HL-60 (cell line): ENCODE measurements around the gene GPS2.
A peak's percentile ranks its signal among the peaks of the same experiment; 100 is the strongest.

Experiments
- DNase-seq, 2 experiments: peaks; one replicate each; pipeline ENCODE4 v3.0.0-alpha.2; 2010 to 2020; ENCODE audit warnings: low read depth in 1 of 2, low spot score in 1 of 2
- H3K27ac ChIP-seq: fragments of 250-450 bp; sonication (Bioruptor Pico); replicated peaks from 2 replicates; pipeline ENCODE4 v1.5.1; 2020; ENCODE audit warnings: mild to moderate bottlenecking, moderate library complexity
- H3K27me3 ChIP-seq: fragments of 250-450 bp; sonication (Bioruptor Pico); 2 replicates; pipeline ENCODE4 v1.5.1; 2021; ENCODE audit warnings: mild to moderate bottlenecking, moderate library complexity; ENCODE audit not compliant: insufficient read depth, poor library complexity, severe bottlenecking
- H3K4me3 ChIP-seq: replicated peaks from 2 replicates; pipeline ENCODE4 v1.5.1; 2011; ENCODE audit warnings: mild to moderate bottlenecking, control low read depth, low read length; ENCODE audit not compliant: insufficient read depth
- CTCF ChIP-seq: IDR thresholded peaks from one replicate; pipeline ENCODE4 v1.5.1; 2011; ENCODE audit warnings: low read length, control low read depth, inconsistent platforms; ENCODE audit not compliant: insufficient read depth
- GABPA ChIP-seq: IDR thresholded peaks from 2 replicates; pipeline ENCODE4 v1.6.1; 2012; ENCODE audit warnings: low read depth
- POLR2AphosphoS5 ChIP-seq: IDR thresholded peaks from 2 replicates; pipeline ENCODE4 v1.6.1; 2012; ENCODE audit warnings: low read depth
- REST ChIP-seq: IDR thresholded peaks from 2 replicates; pipeline ENCODE4 v1.6.1; 2012; ENCODE audit warnings: low read depth; ENCODE audit not compliant: insufficient replicate concordance
- SPI1 ChIP-seq: IDR thresholded peaks from 2 replicates; pipeline ENCODE4 v1.6.1; 2012; ENCODE audit warnings: low read depth, mild to moderate bottlenecking, borderline replicate concordance

GPS2 gene

DNA sequence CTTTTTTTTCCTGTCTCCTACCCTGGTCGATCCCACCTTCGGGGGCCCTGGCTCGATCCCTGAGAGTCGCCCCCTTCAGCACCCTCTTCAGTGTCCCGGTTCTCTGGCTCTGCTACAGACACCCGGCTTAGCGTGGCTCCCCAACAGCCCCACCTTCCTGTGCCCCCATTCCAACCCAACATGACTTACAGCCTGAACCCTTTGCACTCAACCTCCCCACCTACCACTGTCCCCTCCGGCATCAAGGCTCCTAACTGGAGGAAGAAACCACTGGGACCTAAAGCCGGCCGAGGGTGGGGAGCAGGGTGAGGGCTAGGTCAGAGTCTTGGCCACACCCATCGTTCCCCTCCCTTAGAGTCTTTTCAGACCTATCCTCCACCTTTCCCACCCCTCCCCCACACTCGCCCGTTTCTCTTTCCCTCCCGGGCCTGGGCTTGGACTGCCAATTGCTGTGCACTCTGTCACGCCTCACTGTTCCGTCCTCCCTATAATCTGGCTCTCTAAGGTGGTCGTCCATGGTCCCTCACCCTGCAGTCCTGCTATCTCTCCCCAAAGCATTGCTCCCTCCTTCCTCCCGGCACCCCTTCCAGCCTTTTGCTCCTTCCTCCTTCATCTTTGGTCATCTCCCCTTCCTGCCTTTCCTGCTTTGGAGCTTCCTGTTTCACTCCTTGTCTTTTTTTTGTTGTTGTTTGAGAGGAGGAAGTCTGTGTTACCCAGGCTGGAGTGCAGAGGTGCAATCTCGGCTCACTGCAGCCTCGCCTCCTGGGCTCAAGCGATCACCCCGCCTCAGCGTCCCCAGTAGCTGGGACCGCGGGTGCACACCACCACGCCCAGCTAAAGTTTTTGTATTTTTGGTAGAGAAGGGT lies 52.0 kb downstream of the GPS2 start:
- no peak overlapping the region for H3K27ac ChIP-seq
- peak; percentile 3; the same call in 1 of the 2 replicates for TF ChIP-seq SPI1
- TF ChIP-seq REST: no peak
- TF ChIP-seq POLR2AphosphoS5: no peak
- no peak for TF ChIP-seq GABPA
- TF ChIP-seq CTCF: no peak
- DNase-seq: no peak
- H3K27me3 ChIP-seq: peaks cover 2% of the 10 kb centered on the region
- peak overlapping the region; percentile 16 for H3K4me3 ChIP-seq
